Keratinocyte (primary cell): ENCODE measurements around the gene MAP2K4. TPM values are rescaled to one million over a fixed set of nuclear protein-coding genes. Genes with fewer than 3 reads are reported as not detected.

Experiments
- DNase-seq: peaks from one replicate; pipeline ENCODE4 v3.0.0-alpha.2; 2011; ENCODE audit warnings: low read depth, missing footprints, low spot score
- FAIRE-seq: peaks from 2 replicates; lab custom pipeline; 2011; peaks lifted over from hg19 to GRCh38; lab: Jason Lieb, UNC
- H2AFZ ChIP-seq: 2 replicates; pipeline ENCODE4 v1.6.0; 2012; ENCODE audit warnings: low read length, control low read depth, inconsistent platforms; ENCODE audit not compliant: control insufficient read depth
- H3K27ac ChIP-seq: 2 replicates; pipeline ENCODE4 v1.5.1; 2011; ENCODE audit warnings: low read length; ENCODE audit not compliant: control insufficient read depth, insufficient read depth
- H3K27me3 ChIP-seq: 3 replicates; pipeline ENCODE4 v1.6.0; 2011; ENCODE audit warnings: low read length; ENCODE audit not compliant: control insufficient read depth, insufficient read depth; ENCODE audit errors: extremely low read depth
- H3K36me3 ChIP-seq, 2 experiments: 2 replicates in 1 of 2; 3 replicates in 1 of 2; pipeline ENCODE4 v1.5.1; 2011; ENCODE audit warnings: low read length in 2 of 2, mild to moderate bottlenecking in 1 of 2; ENCODE audit not compliant: control insufficient read depth in 2 of 2, insufficient read depth in 2 of 2; ENCODE audit errors: extremely low read depth in 1 of 2
- H3K4me1 ChIP-seq: 3 replicates; pipeline ENCODE4 v1.5.1; 2011; ENCODE audit warnings: low read length; ENCODE audit not compliant: control insufficient read depth, insufficient read depth; ENCODE audit errors: extremely low read depth
- H3K4me2 ChIP-seq: 3 replicates; pipeline ENCODE4 v1.6.0; 2011; ENCODE audit warnings: low read depth, low read length; ENCODE audit not compliant: control insufficient read depth, insufficient read depth; ENCODE audit errors: extremely low read depth
- H3K4me3 ChIP-seq, 3 experiments: fragments of 200-600 bp in 1 of 3; sonication (generic) in 1 of 3; 2 replicates in 2 of 3; 3 replicates in 1 of 3; pipeline ENCODE4 v1.5.1; 2011 to 2016; ENCODE audit warnings: low read length in 3 of 3, mild to moderate bottlenecking in 3 of 3, control low read depth in 2 of 3, inconsistent platforms in 1 of 3, low read depth in 1 of 3, mixed read lengths in 1 of 3, mixed run types in 1 of 3, moderate library complexity in 1 of 3; ENCODE audit not compliant: control insufficient read depth in 2 of 3, insufficient read depth in 2 of 3; ENCODE audit errors: extremely low read depth in 1 of 3
- H3K79me2 ChIP-seq: 2 replicates; pipeline ENCODE4 v1.6.0; 2012; ENCODE audit warnings: low read length; ENCODE audit not compliant: control insufficient read depth, insufficient read depth
- H3K9ac ChIP-seq: 3 replicates; pipeline ENCODE4 v1.6.0; 2011; ENCODE audit warnings: low read length; ENCODE audit not compliant: control insufficient read depth, insufficient read depth; ENCODE audit errors: extremely low read depth
- H3K9me1 ChIP-seq: 3 replicates; pipeline ENCODE4 v1.6.0; 2011; ENCODE audit warnings: low read length; ENCODE audit not compliant: control insufficient read depth, insufficient read depth; ENCODE audit errors: extremely low read depth
- H3K9me3 ChIP-seq: 2 replicates; pipeline ENCODE4 v1.5.1; 2012; ENCODE audit warnings: low read depth, low read length; ENCODE audit not compliant: control insufficient read depth
- H4K20me1 ChIP-seq: 3 replicates; pipeline ENCODE4 v1.6.0; 2011; ENCODE audit warnings: low read length; ENCODE audit not compliant: control insufficient read depth, insufficient read depth; ENCODE audit errors: extremely low read depth
- EZH2 ChIP-seq: IDR thresholded peaks from one replicate; pipeline ENCODE4 v1.6.1; 2012; ENCODE audit warnings: inconsistent platforms, mild to moderate bottlenecking, low read length, moderate library complexity
- dilution Hi-C: fragments of 300-500 bp; cut with MboI; formaldehyde crosslinking; loops from one replicate; pipeline ENCODE4 v1.7.0; 2020; ENCODE audit warnings: low sequenced_read_pairs; ENCODE audit not compliant: extremely low pct_ligation_motif_present
- polyA plus RNA-seq, 5 experiments: library from polyadenylated mRNA; depleted of rRNA in 3 of 5; stranded (reverse) in 3 of 5; stranded (forward) in 1 of 5; unstranded in 1 of 5; fragments of >200 nt; gene quantifications; 1 replicate in 1 of 5; 2 replicates in 3 of 5; 3 replicates in 1 of 5; pipeline versions ENCODE4 v1.2.1 to v1.2.3, GENCODE V29; 2011 to 2012; ENCODE audit warnings: missing spikeins in 2 of 5, low read depth in 1 of 5, low replicate concordance in 1 of 5
- TF ChIP-seq, protein P1 (sequence below), 3 experiments: IDR thresholded peaks in 1 of 3; conservative IDR thresholded peaks in 1 of 3; optimal IDR thresholded peaks in 1 of 3; 2 replicates in 2 of 3; 3 replicates in 1 of 3; pipeline versions ENCODE3 to v1.5.1; 2011; ENCODE audit warnings: low read length in 3 of 3, mild to moderate bottlenecking in 3 of 3, moderate library complexity in 2 of 3, control low read depth in 1 of 3, inconsistent platforms in 1 of 3; ENCODE audit not compliant: insufficient read depth in 2 of 3; ENCODE audit errors: extremely low read depth in 1 of 3

Gene MAP2K4
- polyA plus RNA-seq, 1 donor (not counting 4 experiments of a cell fraction or from before 2014, with no cell fraction given): 37.3 TPM

- H3K4me3 ChIP-seq: no peak overlapping the region
- FAIRE-seq (no peak), DNase-seq (no peak)
- H4K20me1 ChIP-seq: no peaks in the 10 kb centered on the region
- no peak overlapping the region for H3K4me2 ChIP-seq
- no peaks in the 10 kb centered on the region for H3K4me1 ChIP-seq
- H3K9ac ChIP-seq: no peak overlapping the region
- TF ChIP-seq EZH2: no peak
- no peaks in the 10 kb centered on the region for H3K9me1 ChIP-seq
- no peaks in the 10 kb centered on the region for H3K27me3 ChIP-seq
- dilution Hi-C loops: no loop called here
- H2AFZ ChIP-seq: no peak overlapping the region
- H3K9me3 ChIP-seq: no peaks in the 10 kb centered on the region
- H3K79me2 ChIP-seq: no peaks in the 10 kb centered on the region
- no peak overlapping the region for H3K27ac ChIP-seq
- H3K36me3 ChIP-seq: no peaks in the 10 kb centered on the region
Measured at GRCh38 chr17:12164085-12164484, 143.4 kb downstream of the MAP2K4 start.

- H3K27me3 ChIP-seq: no peaks in the 10 kb centered on the region
- no peak overlapping the region for H2AFZ ChIP-seq
- no peak overlapping the region for H3K4me3 ChIP-seq
- no peaks in the 10 kb centered on the region for H3K4me1 ChIP-seq
- FAIRE-seq (no peak), DNase-seq (no peak)
- H3K9ac ChIP-seq: no peak overlapping the region
- TF ChIP-seq EZH2: no peak
- TF ChIP-seq, protein P1, sequence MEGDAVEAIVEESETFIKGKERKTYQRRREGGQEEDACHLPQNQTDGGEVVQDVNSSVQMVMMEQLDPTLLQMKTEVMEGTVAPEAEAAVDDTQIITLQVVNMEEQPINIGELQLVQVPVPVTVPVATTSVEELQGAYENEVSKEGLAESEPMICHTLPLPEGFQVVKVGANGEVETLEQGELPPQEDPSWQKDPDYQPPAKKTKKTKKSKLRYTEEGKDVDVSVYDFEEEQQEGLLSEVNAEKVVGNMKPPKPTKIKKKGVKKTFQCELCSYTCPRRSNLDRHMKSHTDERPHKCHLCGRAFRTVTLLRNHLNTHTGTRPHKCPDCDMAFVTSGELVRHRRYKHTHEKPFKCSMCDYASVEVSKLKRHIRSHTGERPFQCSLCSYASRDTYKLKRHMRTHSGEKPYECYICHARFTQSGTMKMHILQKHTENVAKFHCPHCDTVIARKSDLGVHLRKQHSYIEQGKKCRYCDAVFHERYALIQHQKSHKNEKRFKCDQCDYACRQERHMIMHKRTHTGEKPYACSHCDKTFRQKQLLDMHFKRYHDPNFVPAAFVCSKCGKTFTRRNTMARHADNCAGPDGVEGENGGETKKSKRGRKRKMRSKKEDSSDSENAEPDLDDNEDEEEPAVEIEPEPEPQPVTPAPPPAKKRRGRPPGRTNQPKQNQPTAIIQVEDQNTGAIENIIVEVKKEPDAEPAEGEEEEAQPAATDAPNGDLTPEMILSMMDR (optimal IDR thresholded peaks at IDR 0.05 in 1 of 3, IDR thresholded peaks at IDR 0.05 in 1 of 3, conservative IDR thresholded peaks at IDR 0.05 in 1 of 3; ENCODE audit: extremely low read depth in 1 of 3, insufficient read depth in 2 of 3, low read length in 3 of 3): no peak
- no peak overlapping the region for H3K4me2 ChIP-seq
- H3K27ac ChIP-seq: no peak overlapping the region
- no peaks in the 10 kb centered on the region for H4K20me1 ChIP-seq
- no peaks in the 10 kb centered on the region for H3K79me2 ChIP-seq
- no peaks in the 10 kb centered on the region for H3K9me3 ChIP-seq
- no peaks in the 10 kb centered on the region for H3K9me1 ChIP-seq
- dilution Hi-C loops: loop anchor here (25.0 kb wide), 2 partner anchors 534 to 784 kb away; no protein-coding TSS in a partner anchor
- H3K36me3 ChIP-seq: no peaks in the 10 kb centered on the region
Measured at GRCh38 chr17:12178644-12179330, 158.1 kb downstream of the MAP2K4 start.
